Testis (tissue), 2 donors: Measurements from ENCODE around the gene CFAP54.

Source experiments
- CTCF ChIP-seq, 3 experiments: fragments of 450-650 bp in 2 of 3; fragments of 200-600 bp in 1 of 3; sonication (generic) in 1 of 3; IDR thresholded peaks; one replicate each; pipeline ENCODE4 v1.5.1; 2016 to 2019; ENCODE audit warnings: antibody characterized with exemption in 3 of 3, mild to moderate bottlenecking in 2 of 3, moderate library complexity in 1 of 3
- POLR2A ChIP-seq: fragments of 450-650 bp; IDR thresholded peaks from one replicate; pipeline ENCODE4 v1.6.1; 2017; ENCODE audit warnings: antibody characterized with exemption, mild to moderate bottlenecking, moderate library complexity

- no peak for TF ChIP-seq CTCF (IDR thresholded peaks at IDR 0.05)
- no peak for TF ChIP-seq POLR2A
These were observed 8.5 kb downstream of the CFAP54 start for GRCh38 chr12:96497855-96498254.
